ENCODE measurements around the gene GRK6.
A peak's percentile ranks its signal among the peaks of the same experiment; 100 is the strongest.
"Not testable (repeated sequence)": the region's sequence is repeated elsewhere in the genome, so short reads cannot be mapped to it uniquely, and the experiment has no call there.

GRK6 gene

DNA sequence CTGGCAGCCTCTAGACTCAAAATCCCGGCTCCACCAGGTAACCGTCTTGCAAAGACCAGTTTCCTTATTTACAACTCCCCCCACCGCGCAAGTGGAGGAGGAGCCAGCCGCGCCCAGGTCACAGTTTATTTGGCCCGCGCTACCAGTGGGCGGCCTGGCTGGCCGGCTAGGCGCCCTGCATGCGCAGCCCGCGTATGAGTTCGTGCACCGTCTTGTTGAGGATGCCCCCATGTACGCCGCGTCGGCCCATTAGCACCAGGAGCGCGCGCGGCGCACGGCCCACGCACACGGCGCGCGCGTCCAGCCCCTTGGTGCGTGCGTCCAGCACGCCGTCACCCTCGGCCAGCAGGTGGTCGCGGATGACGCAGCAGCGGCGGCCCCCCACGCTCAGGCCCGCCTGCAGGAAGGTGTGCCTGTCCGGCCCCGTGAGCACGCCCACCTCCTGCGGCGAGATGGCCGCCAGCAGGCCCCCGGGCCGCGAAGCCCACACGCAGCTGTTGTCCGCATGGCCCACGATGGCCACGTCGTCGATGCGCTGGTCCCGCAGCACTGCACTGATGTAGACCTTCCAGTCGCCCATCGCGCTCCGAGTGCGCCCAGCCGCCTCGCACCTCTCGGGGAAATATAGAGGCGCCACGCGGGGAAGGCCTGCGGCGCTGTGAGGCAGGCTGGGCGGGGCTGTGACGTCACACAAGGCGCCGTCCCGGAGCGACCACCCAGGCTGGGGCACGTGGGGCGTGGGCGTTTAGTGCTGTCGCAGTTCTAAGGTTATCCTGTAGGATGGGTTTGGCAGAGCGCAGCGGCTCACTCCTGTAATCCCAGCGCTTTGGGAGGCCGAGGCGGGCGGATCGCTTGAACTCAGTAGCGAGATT, 26.2 kb upstream of the GRK6 start, which contains the start of gene PFN3:
TSS of gene PFN3 (minus strand) at position 665 of the 872 bp plus-strand sequence. CDS start at position 580, 85 bp downstream.
- no peak for DNase-seq

- DNase-seq: peak; percentile 72
Measured at GRCh38 chr5:177402271-177403043, 24.0 kb upstream of the GRK6 start.

GRCh38 chr5:177403102-177403791, 23.2 kb upstream of the GRK6 start:
- DNase-seq: no peak

DNA sequence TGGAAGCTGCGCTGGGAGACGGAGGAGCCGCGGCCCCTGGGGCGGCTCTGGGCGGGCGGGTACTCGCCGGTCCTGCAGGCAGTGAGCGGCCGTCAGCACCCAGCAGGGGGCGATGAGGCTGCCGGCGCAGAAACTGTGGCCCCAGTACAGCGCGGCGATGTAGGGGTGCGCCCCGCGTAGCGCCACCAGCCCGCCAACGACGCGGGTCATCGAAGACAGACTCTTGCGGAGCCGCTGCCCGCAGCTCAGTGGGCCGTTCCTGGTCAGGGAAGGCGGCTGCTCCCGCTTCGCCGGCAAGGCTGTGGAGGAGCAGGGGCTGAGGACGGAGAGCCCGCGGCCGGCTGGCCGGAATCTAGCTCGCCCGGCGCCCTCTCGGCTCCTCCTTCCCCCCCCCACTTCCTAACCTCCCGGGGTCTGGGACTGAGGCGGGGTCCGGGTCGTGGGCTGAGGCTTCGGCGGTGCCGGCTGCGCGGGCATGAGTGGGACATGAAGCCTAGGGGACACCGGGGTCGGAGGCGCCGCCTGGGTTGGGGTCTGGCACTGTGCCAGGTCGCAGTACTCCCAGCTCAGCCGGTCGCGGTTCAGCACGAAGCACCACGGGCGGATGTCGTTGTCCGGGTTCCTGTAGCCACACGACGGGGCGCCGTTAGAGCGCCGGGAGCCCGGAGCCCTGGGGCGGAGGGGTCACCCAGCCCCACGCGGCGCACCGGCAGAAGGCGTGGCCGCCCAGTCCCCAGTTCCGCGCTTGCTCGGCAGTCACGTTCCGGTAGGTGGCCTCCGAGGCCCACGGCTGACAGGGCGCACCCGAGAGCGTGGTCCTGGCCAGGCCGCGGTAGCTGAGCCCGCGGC, 22.5 kb upstream of the GRK6 start:
- peak; percentile 47 for DNase-seq

DNA sequence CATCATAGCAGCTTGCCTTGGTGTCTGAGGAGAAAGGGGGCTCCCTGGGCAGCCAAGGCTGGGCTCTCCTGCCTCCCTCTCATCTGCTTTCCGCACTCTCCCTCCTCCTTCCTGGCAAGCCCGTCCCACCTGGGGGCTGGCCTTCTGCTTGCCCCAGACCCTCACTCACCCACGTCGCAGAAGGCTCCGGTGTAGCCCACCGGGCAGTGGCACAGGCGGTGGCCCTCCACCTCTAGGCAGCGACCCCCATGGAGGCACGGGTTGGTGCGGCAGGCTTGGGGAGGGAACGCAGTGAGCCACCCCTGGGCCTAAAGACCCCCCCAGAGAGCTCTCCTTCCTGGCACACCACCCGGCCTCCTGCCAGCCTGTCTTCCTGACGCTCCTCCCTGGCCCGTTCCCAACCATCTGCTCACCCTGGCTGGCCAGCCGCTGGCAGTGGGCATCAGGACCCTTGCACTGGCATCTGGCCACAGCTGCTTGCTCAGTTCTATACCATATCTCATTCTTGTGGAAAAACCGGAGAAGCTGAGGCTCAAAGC, 21.8 kb upstream of the GRK6 start:
- no peak for DNase-seq

DNA sequence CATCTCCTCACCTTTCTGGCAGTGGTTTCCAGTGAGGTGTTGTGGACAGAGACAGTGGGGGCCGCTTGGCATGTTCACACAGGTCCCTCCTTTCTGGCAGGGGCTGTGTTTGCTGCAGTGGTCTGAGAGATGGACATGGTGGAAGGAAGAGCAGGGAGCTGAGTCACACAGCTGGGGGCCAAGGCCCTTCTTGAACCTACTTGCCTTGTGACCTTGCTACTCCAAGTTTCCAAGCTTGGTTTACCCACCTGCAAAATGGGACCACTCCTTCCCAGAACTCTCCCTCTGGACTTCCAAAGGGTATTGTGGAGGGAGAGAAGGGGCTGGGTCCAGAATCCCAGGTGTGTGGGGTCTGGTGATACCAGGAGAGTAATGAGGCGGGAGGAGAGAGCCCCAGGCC, 21.2 kb upstream of the GRK6 start:
- DNase-seq: no peak

DNA sequence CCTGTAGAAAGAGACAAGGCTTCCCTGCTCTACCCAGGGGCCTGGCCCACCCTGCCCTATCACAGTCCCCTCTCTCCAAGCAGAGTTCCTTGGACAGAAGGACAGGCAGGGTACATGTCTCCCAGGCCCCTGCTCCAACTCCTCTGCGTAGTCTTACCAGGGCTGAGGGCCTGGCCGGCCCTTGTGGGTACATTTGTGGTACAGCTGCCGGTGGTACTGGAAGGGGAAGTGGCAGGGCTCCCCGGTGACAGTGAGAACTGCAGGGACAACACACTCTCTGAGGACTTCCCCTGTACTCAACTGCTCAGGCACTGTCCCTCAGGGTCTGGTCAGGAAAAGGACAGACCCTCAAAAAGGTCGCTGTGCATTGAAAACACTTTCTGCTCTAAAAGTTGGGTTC, 20.7 kb upstream of the GRK6 start:
- no peak for DNase-seq

- no peak for DNase-seq
Measured at GRCh38 chr5:177409043-177409801, 17.3 kb upstream of the GRK6 start, which contains the start of gene F12. Gene F12, minus strand, starts transcription at chr5:177409564. Its CDS starts 37 bp downstream, at chr5:177409527.

DNA sequence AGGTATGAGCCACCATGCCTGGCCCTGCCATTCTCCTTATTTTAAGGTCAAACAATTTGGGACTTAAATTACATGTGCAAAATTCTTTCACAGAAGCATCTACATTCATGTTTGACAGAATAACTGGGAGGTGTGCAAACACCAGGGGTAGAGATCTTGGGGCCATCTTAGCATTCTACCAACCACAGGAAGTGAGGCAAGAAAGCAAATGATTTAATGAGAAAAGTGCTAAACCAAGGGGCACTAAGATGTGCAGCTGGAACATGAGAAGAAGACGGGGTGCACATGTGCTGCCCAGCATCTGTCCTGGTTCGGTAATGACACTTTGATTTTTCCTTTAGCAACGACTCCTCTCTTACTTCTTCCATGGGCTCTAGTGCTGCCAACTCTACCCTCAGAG, 15.9 kb upstream of the GRK6 start:
- DNase-seq: no peak

DNA sequence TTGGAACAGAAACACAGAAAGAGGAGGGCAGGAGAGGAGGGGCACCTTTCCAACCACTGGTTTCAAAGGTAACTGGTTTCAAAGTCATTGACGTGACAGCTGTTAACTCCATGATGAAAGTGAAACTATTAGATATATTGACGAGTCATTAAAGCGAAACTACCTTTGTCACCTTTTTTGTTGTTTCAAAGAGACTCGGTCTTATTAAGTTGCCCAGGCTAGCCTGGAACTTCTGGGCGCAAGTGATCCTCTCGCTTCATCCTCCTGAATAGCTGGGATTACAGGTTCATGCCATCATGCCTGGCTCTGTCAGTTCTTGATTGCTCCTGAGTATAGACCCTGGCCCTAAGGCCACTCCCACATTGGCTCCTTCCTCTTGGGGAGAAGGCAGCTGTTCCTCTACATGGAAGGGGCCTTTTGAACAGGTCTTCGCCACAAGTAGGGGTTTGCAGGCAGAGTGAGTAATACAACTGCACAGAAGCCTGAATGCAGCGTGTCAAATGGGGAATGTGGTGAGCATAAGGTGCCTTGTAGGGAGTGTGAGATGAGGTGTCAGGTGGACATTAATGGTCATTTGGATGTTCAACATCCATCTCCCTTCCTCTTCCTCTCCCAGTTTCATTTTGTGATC, 13.8 kb upstream of the GRK6 start:
- no peak for DNase-seq

GRCh38 chr5:177414481-177414880, 12.0 kb upstream of the GRK6 start:
- no peak for DNase-seq

DNA sequence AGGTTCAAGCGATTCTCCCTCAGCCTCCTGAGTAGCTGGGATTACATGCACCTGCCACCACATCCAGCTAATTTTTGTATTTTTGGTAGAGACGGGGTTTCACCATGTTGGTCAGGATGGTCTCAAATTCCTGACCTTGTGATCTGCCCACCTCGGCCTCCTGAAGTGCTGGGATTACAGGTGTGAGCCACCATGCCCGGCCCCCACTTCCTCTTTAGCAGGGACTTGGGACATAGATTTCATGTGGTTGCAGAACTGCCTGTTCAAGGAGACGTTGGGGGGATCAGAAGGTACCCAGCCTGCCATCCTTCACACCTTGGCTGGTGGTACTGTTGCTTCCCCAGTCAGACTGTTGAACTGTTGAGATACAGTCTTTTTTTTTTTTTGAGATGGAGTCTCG, 9.4 kb upstream of the GRK6 start:
- not testable (repeated sequence) for DNase-seq

GRCh38 chr5:177419046-177419445, 7.4 kb upstream of the GRK6 start:
- DNase-seq: no peak

DNA sequence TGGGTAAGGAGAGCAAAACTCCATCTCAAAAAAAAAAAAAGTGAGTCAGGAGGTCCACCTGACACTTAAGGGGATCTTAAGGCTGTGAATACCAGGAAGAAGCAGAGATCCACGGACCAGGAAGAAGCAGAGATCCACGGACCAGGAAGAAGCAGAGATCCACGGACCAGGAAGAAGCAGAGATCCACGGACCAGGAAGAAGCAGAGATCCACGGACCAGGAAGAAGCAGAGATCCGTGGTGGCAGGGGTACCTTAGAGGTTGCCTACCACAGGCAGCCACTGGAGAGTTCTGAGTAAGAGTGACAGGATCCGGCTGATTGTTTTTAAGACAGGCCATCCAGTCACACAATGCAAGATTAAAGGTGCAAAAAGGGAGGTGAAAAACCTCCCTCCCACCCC, 6.0 kb upstream of the GRK6 start:
- DNase-seq: not testable (repeated sequence)

DNA sequence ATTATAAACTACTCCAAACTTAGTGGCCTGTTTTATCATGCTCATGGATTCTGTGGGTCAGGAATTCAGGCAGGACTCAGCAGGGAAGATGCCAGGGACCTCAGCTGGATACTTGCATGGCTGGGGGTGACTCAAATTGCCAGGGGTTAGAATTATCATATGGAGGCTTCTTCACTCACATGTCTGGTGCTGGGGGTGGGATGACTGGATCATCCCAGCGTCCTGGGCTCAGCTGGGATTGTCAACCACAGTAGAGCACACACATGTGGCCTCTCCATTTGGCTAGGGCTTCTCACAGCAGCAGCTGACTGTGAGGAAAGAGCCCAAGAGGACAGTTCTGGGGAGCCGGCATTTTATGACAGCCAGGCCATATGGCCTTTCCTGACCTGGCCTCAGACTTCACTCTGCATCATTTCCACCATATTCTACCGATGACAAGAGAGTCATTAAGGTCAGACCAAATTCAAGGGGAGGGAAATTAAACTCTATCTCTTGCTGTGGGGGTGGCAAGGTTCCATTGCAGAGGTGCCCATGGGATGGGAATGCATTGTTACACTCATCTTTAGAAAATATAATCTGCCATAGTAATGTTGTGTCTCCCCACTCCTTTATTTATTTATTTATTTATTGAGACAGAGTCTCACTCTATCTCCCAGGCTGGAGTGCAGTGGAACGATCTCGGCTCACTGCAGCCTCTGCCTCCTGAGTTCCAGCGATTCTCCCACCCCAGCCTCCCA, 5.2 kb upstream of the GRK6 start:
- no peak for DNase-seq

GRCh38 chr5:177423671-177424070, 2.8 kb upstream of the GRK6 start:
- DNase-seq: no peak

DNA sequence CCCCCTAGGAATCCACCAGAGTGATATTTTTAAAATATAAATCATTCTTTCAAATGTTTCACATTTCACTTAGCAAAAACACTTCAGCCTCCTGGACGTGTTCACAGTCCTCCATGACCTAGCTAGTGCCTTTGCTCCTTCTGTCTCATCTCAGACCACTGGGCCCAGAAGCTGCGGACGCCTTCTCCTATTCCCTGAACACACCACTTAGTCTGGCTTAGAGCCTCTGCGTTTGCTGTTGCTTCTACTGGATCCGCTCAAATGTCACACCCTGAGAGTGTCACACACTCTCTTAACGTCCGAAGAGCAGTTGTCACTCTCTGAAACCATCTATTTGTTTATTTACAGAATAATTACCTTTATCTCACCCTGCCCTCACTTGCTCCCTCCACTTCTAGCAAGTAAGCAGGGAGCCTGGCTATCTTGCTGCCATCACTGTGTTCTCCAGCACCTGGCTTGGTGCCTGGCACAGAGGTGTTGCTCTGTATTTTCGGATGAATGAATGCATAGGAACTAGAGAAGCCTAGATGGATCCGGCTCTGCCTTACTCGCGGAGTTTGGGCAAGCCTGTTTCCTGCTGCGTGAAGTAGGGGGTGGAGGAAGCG, 1.2 kb upstream of the GRK6 start:
- no peak for DNase-seq

- peak; percentile 100 for DNase-seq
Measured at GRCh38 chr5:177425801-177426565, 493 bp upstream of the GRK6 start.

All from kidney glomerular epithelial cell (primary cell).